Peyer's patch (tissue), 4 donors: Measurements from ENCODE around the gene EEF1AKMT3. TPM values are rescaled to one million over a fixed set of nuclear protein-coding genes. Genes with fewer than 3 reads are reported as not detected.
A peak's percentile ranks its signal among the peaks of the same experiment; 100 is the strongest.

Source experiments
- DNase-seq, 3 donors: peaks; one replicate each; pipeline ENCODE4 v3.0.0-alpha.2; 2017 to 2019
- H3K27ac ChIP-seq, 4 donors: fragments of 200-600 bp; sonication (generic); one replicate each; pipeline ENCODE4 v1.5.1; 2016 to 2019
- H3K27me3 ChIP-seq, 2 donors: fragments of 200-600 bp; sonication (generic); one replicate each; pipeline ENCODE4 v1.5.1; 2019
- H3K36me3 ChIP-seq, 3 donors: fragments of 200-600 bp; sonication (generic); one replicate each; pipeline ENCODE4 v1.5.1; 2016 to 2019
- H3K4me1 ChIP-seq, 4 donors: fragments of 200-600 bp; sonication (generic); one replicate each; pipeline ENCODE4 v1.5.1; 2016 to 2019
- H3K4me3 ChIP-seq, 4 donors: fragments of 200-600 bp; sonication (generic); 1 replicate in 3 of 4; 2 replicates in 1 of 4; pipeline ENCODE4 v1.5.1; 2016 to 2019; ENCODE audit warnings: mild to moderate bottlenecking in 1 of 4
- H3K9me3 ChIP-seq, 4 donors: fragments of 200-600 bp; sonication (generic); one replicate each; pipeline ENCODE4 v1.5.1; 2016 to 2019; ENCODE audit warnings: mild to moderate bottlenecking in 1 of 4
- CTCF ChIP-seq, 6 experiments: fragments of 450-650 bp in 4 of 6; fragments of 200-600 bp in 2 of 6; sonication (generic) in 1 of 6; IDR thresholded peaks; one replicate each; pipeline ENCODE4 v1.5.1; 2017 to 2019; ENCODE audit warnings: antibody characterized with exemption in 6 of 6, mild to moderate bottlenecking in 3 of 6, moderate library complexity in 1 of 6
- POLR2A ChIP-seq, 2 donors: fragments of 450-650 bp; IDR thresholded peaks; one replicate each; pipeline ENCODE4 v1.5.1; 2017; ENCODE audit warnings: antibody characterized with exemption in 2 of 2, mild to moderate bottlenecking in 2 of 2, moderate library complexity in 2 of 2
- total RNA-seq, 4 donors: library from RNA; depleted of rRNA; stranded (reverse); fragments of >200 nt; gene quantifications; one replicate each; pipeline ENCODE4 v1.1.0, GENCODE V29; 2016

EEF1AKMT3 gene
- total RNA-seq, 4 donors from 2014 or later: 1.4 to 7.4 (median 2.7) TPM

- H3K9me3 ChIP-seq: no peaks in the 10 kb centered on the region
- H3K27me3 ChIP-seq: peaks cover 0 to 8% of the 10 kb centered on the region in 2 donors
- TF ChIP-seq POLR2A (IDR thresholded peaks at IDR 0.05) (no peak), CTCF (IDR thresholded peaks at IDR 0.05) (no peak)
- no peak overlapping the region for H3K27ac ChIP-seq
- H3K4me1 ChIP-seq: peaks cover 0 to 9% (median 0%) of the 10 kb centered on the region in 4 donors
- DNase-seq: peak in 1 of 3 donors; percentile 39
- no peaks in the 10 kb centered on the region for H3K36me3 ChIP-seq
- no peak overlapping the region for H3K4me3 ChIP-seq
Observed at GRCh38 chr12:57727758-57728395, 44.5 kb upstream of the EEF1AKMT3 start.

- Histone ChIP-seq H3K4me1 (peaks cover 0 to 9% (median 0%) of the 10 kb centered on the region in 4 donors), H3K27ac (no peak overlapping the region), H3K9me3 (no peaks in the 10 kb centered on the region), H3K27me3 (peaks cover 0 to 8% of the 10 kb centered on the region in 2 donors), H3K4me3 (no peak overlapping the region), H3K36me3 (peaks cover 0 to 6% (median 0%) of the 10 kb centered on the region in 3 donors)
- peak in 1 of 3 donors; percentile 14 for DNase-seq
- no peak for TF ChIP-seq CTCF (IDR thresholded peaks at IDR 0.05)
- TF ChIP-seq POLR2A (IDR thresholded peaks at IDR 0.05): no peak
Observed at GRCh38 chr12:57729321-57729844, 43.0 kb upstream of the EEF1AKMT3 start.

- Histone ChIP-seq H3K27me3 (peaks cover 0 to 18% of the 10 kb centered on the region in 2 donors), H3K9me3 (no peaks in the 10 kb centered on the region), H3K27ac (no peak overlapping the region), H3K4me1 (peaks cover 0 to 9% (median 0%) of the 10 kb centered on the region in 4 donors), H3K36me3 (peaks cover 0 to 6% (median 0%) of the 10 kb centered on the region in 3 donors), H3K4me3 (no peak overlapping the region)
- peak in 1 of 3 donors; percentile 38 for DNase-seq
- TF ChIP-seq CTCF (IDR thresholded peaks at IDR 0.05) (no peak), POLR2A (IDR thresholded peaks at IDR 0.05) (no peak)
Observed at GRCh38 chr12:57730336-57731067, 41.9 kb upstream of the EEF1AKMT3 start.

GRCh38 chr12:57731411-57732080, 40.9 kb upstream of the EEF1AKMT3 start:
- Histone ChIP-seq H3K36me3 (peaks cover 0 to 6% (median 0%) of the 10 kb centered on the region in 3 donors), H3K27me3 (peaks cover 0 to 26% of the 10 kb centered on the region in 2 donors), H3K27ac (no peak overlapping the region), H3K4me3 (no peak overlapping the region), H3K9me3 (no peaks in the 10 kb centered on the region), H3K4me1 (peaks cover 0 to 18% (median 0%) of the 10 kb centered on the region in 4 donors)
- TF ChIP-seq POLR2A (IDR thresholded peaks at IDR 0.05) (no peak), CTCF (IDR thresholded peaks at IDR 0.05) (no peak)
- peak in 1 of 3 donors; percentile 38 for DNase-seq

GRCh38 chr12:57732270-57732669, 40.1 kb upstream of the EEF1AKMT3 start:
- Histone ChIP-seq H3K36me3 (peaks cover 0 to 6% (median 0%) of the 10 kb centered on the region in 3 donors), H3K9me3 (no peaks in the 10 kb centered on the region), H3K27ac (no peak overlapping the region), H3K4me1 (peaks cover 0 to 19% (median 0%) of the 10 kb centered on the region in 4 donors), H3K4me3 (no peak overlapping the region), H3K27me3 (peaks cover 0 to 32% of the 10 kb centered on the region in 2 donors)
- DNase-seq: no peak
- TF ChIP-seq POLR2A (IDR thresholded peaks at IDR 0.05) (no peak), CTCF (IDR thresholded peaks at IDR 0.05) (no peak)
